Measurements from ENCODE around the gene FOXJ3.

- TF ChIP-seq CTCF (IDR thresholded peaks at IDR 0.05 in 8 of 11, conservative IDR thresholded peaks at IDR 0.05 in 3 of 11) (no peak), POLR2AphosphoS5 (IDR thresholded peaks at IDR 0.05) (no peak), POLR2A (IDR thresholded peaks at IDR 0.05) (no peak)
Observed at GRCh38 chr1:42332877-42333276, 2.2 kb downstream of the FOXJ3 start.

Measured in spleen (tissue), 7 donors.